Measurements from ENCODE around the gene ZNF219.

The ZNF219 gene

DNA sequence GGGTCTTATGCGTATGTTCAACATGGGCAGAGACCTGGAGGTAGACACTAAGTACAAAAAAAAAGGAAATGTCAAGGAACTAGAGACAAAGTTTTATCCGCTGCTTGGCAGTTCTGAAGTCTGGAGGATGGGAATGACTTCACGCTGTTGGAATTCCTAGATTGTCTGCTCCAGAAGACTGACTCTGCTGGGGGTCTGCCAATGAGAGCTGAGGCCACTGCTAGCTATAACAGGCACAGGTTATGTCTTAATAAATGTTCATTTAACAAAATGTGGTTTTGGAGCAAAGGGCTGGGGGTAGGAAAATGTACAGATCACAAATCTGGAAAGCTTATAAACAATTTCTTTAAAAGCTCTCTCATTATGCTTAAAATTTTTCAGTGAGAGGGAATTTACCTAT is 35.0 kb downstream of the ZNF219 start:
- no peak for DNase-seq

DNA sequence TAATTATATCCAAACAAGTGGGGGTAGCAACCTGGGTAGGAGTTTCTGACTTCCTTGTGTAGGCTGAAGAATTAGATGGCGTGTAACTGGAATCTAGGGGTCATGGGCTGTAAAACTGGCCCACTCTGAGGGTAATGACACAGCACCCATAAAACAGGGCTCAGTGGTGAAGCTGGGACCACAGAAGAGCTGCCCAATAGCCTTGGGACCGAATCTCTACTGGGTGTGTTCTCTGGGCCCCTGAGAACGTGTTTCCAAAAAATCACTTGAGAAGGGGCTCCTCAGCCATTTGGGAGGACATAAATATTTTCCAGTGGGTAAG is 37.1 kb downstream of the ZNF219 start:
- DNase-seq, result no peak

DNA sequence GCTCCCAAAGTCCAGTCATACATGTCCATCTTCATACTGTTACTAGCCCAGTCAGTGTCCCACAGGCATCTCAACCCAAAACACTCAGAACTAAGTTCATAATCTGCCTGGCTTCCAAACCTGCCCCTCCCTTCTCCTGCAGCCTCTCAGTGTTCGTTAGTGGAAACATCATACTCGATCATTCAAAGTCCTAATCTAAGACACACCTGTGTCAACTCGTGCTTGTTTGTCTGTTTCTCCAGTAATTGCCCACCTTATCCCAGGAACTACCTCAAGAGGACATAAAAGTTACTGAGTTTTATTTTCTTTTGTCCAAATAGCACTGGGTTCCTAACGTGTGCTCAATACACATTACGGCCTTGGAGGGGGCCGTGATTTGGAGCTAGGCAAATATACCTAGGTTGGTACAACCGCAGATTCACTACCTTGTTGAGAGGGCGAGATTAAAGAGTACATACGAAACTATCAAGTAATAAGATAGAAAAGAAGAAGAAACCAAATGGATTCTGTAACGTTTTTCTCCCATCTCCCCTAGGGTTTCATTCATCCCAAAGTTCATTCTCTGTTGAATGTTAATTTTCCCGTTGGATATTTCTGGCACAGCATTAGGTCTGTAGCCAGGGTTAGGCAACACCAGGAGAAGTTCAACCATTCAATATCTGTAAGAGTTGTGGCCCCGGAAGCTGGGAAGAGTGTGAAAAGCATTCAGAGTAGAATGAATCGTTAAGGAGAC is 37.7 kb downstream of the ZNF219 start:
- DNase-seq, result no peak

DNA sequence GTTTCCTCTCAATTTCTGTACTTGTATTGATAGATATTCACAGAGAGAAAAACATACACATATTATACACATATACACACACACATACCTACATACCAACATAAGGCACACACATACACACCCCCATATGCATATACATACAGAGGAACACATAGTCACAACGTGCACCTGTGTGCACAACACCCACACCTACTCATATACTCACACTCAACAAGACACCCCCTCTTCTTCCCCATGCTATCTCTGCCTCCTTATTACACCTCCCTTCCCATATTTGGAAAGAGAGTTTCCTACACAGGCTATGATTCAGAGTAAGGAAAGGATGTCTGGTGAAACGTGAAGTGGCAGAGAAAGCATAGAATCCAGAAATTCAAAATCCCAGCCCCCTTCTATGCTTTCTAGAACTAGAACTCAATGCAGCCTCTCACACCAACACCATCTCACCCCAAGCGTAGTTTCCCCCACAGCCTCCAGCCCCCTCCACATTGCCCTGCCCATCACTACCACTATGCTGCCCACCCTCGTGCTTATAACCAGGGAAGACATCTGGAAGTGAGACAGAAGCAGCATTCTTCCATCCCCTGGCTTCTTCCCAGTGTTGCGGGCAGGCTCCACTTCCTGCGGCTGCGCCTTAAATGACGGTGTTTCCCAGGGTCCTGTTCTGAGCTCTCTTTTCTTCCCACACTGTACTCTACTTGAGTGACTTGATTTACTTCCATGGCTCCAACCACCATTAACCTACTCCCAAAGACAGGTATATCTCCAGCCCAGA is 38.4 kb downstream of the ZNF219 start:
- no peak for DNase-seq

DNA sequence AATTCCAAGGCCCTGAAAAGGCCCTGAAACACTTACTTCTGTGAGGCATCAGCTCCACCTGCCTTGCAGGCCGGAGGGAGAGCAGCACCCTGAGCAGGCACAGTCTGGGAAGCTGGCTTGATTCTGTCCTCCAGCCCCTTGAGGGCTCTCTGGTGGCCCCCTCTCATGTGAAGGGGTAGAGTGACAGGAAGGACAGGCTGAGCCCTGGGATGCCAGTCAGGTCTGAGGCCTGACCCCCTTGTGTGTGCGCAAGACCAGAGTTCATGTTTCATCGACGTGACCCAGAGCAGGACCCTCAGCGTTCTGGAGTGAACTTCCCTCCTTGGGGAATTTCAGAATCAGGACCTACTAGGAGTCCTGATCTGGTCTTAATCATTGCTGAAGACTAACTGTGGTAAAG is 39.6 kb downstream of the ZNF219 start:
- no peak for DNase-seq

DNA sequence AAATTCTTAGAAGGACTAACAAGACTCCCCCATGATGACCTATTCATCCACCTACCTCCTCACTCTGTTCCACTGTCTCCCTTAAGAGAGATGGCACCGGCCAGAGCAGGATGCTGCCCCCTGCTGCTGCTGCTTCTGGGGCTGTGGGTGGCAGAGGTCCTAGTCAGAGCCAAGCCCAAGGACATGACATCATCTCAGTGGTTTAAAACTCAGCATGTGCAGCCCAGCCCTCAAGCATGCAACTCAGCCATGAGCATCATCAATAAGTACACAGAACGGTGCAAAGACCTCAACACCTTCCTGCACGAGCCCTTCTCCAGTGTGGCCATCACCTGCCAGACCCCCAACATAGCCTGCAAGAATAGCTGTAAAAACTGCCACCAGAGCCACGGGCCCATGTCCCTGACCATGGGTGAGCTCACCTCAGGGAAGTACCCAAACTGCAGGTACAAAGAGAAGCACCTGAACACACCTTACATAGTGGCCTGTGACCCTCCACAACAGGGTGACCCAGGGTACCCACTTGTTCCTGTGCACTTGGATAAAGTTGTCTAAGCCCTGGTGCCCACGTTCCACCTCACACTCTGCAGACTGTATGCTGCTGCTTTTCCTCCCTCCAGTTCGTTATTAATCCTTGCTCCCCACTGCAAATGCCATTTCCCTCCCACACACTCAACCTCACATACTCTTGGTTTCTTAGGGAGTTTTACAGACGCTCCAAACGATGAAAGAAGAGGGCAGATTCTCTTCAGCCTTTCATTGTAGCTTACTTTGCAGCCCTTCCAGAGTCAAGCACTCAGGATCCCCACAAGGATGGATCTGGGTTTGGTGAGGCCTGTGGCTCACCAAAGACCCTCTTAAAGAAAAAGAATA is 40.4 kb downstream of the ZNF219 start, which contains the start of gene RNASE8:
RNASE8 (plus strand) TSS at position 20 of the 873 bp plus-strand sequence; CDS start at position 91, 71 bp downstream.
- no peak for DNase-seq

DNA sequence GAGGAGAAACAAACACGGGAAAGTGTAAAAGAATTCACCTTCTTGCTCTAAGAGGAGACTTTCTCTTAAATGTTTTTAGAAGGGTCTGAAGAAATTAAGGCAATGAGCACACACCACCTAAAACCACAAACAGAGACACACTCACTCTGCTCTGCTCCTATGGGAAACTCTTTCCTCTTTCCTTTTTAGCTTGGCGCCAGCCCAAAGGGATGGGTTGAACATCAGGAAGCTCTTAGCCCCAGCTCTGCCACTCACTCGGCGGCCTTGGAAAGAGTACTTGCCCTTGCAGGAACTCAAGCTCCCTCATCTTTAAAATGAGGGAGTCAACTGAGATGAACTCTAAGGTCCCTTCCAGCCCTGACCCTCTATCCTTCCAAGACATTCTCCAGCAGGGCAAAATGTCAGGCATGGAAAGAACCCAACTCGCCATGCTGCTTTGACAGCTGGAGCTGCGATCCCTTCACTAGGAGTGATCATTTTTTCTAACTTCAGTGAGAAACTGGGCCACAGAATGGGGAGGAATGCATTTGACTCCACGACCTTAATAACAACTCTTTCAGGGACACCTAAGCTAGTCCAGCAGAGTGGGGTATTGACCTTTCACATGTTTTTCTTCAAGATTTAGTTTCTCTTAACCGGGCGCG is 41.8 kb downstream of the ZNF219 start:
- no peak for DNase-seq

DNA sequence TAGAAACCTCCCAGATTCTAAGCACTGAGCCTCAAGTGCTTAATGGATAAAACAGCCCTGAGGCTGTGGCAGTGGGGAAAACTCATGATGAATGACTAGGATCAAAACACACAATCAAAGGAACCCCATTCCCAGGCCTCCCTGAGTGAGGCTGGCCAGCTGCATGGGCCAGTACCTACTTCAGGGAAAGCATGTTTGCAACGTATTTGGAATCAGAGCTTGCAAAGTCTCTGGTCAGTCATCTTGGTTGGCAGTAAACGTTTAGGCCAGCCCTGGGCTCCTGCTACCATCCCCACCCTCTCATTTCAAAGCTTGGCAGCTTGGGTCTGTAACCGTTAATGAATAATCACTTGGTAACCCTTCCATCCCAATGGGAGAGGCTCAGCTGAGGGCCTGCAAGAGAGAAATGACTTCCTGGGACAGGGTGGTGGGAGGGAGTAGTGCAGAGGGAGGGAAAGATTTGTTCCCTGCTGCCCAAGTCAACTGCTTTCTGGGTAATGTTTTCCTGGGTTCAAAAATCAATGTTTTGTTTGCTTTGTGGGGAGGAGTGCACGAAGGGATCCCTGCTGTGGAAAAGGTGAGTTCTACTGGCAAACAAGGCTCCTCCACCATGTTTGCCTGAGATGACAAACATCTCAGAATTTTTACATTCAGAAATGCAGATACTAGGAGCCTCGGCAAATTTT is 42.9 kb downstream of the ZNF219 start:
- DNase-seq, result no peak

DNA sequence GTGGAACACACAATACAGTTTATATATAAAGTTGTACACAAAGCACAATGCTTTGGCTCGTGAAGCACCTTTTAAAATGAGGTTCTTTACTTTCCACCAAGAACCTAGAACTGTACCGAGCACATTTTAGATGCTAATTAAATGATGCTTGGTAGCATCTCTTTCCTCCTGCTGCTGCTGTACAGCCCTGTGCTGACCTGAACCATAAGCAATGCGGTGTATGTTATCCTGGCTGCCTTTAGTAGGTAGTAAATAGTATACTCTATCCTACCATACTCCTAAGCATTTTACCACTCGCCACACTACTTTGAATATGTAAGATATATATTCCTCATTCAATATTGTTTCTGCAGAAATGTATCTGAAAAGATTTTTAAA is 43.7 kb downstream of the ZNF219 start:
- DNase-seq, result no peak

DNA sequence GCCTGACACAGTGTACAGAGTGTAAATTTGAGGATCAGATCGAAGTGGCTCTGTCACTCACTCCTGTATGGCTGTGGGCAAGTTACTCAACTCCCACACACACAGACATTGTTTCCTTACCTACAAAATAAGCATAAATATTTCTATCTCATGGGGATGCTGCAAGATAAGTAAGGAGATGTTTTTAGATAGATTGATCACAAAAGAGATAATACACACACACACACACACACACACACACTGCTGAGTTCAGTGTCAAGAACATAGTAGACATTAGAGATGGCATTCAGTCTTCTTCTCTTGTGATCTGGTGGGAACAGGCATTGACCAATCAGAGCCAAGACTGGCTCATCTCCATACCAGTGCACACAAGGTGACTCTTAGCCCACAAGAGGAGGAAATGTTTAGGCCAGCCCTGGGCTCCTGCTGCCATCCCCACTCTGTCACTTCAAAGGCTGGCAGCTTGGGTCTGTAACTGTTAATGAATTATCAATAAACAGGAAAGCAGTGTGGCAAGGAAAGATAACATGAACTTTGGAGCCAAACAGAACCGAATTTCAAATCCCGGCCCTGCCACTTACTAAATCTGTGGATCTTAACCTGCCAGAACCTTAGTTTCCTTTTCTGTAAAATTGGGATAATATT is 44.2 kb downstream of the ZNF219 start:
- no peak for DNase-seq

DNA sequence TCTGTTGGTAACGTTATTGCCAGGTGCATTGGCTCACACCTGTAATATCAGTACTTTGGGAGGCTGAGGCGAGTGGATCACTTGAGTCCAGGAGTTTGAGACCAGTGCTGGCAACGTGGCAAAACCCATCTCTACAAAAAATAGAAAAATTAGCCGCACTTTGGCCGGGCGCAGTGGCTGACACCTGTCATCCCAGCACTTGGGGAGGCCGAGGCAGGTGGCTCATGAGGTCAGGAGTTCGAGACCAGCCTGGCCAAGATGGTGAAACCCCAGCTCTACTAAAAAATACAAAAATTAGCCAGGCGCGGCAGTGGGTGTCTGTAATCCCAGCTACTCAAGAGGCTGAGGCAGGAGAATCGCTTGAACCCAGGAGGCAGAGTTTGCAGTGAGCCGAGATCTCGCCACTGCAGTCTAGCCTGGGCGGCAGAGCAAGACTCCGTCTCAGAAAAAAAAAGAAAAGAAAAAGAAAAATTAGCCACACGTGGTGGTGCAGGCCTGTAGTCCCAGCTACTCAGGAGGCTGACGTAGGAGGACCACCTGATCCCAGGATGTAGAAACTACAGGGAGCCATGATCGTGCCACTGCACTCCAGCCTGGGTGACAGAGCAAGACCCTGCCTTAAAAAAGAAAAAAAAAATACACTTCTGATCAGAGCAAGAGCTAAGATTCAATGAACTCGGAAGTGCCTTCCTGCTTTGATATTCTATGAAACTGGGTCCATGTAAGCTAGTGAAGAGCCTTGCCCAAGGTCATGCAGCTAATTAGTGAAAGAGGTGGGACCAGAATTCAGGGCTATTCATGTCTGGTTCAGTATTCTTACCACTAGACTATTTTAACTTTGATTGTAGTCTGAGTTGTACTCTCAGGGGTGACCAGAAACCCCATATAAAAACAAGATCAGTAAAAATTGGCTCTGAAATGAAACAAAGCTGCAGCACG is 45.0 kb downstream of the ZNF219 start:
- no peak for DNase-seq

DNA sequence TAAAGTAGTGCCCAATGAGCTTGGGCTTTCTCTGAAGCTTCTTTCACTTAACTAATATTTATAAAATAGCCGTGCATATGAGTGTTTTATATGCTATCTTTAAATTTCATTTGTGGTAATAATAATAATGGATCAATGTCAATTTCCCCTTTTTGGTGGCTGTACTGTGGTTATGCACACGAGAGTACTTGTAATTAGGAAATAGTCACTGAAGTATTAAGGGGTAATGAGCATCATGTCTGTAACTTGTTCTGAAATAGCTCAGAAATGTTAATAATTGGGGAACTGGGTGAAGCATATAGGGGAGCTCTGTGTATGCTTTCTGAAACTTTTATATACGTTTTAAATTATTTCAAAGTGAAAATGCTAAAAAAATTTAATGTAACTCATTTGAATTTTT is 47.9 kb downstream of the ZNF219 start:
- DNase-seq, result no peak

DNA sequence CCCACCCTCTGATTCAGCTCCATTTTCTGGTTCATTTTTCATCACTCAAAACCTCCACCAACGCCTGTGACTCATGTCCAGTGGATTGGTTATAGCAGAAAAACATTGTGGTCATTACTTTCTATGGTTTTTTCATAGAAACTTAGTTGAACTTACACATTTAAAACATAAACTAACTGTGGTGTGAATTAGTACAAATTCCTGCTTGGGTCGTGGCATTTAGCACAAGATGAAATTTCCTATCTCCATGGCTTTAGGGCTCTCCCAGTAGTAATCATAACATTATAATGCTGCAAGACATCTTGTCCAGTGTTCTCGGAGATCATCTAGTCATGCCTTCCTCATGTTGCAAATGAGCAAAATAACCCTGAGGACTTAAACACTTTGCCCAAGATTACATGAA is 49.2 kb downstream of the ZNF219 start:
- DNase-seq, result no peak

DNA sequence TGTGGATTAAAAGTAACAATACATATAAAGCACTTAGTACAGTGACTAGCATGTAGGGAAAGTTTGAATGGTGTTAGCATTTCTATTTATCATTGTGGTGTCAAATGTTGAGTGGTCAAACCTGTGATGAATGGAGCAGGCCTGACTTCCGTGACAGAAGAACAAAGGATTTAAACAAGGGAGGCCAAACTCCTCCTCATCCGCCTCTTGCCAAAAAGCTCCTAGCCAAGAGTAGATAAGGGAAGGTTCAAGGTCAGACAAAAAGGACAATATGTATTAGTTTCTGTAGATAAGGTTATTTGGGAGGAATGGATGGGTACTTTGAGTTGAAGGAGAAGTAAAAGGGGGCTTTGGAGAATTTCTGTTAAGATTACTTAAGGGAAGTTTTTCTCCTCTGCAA is 49.8 kb downstream of the ZNF219 start:
- no peak for DNase-seq

DNA sequence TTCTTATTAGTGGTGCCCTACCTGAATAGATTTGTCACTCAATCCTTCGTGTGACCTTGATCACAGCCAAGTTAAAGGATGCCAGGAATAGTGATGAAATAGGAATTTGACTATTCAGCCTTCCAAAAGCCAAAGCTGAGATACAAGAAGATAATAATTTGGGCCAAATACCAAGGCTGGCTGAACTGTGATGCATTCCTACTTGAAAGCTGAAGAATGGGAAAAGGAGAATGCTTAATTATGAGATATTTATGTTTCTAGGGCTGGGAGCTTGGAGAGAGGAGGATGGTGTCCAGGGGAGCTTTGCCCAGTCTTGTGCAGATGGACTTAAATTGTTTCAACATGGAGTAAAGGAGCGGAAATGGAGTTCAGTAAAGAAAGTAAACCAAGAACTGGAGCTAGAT is 51.1 kb downstream of the ZNF219 start:
- DNase-seq, result no peak

DNA sequence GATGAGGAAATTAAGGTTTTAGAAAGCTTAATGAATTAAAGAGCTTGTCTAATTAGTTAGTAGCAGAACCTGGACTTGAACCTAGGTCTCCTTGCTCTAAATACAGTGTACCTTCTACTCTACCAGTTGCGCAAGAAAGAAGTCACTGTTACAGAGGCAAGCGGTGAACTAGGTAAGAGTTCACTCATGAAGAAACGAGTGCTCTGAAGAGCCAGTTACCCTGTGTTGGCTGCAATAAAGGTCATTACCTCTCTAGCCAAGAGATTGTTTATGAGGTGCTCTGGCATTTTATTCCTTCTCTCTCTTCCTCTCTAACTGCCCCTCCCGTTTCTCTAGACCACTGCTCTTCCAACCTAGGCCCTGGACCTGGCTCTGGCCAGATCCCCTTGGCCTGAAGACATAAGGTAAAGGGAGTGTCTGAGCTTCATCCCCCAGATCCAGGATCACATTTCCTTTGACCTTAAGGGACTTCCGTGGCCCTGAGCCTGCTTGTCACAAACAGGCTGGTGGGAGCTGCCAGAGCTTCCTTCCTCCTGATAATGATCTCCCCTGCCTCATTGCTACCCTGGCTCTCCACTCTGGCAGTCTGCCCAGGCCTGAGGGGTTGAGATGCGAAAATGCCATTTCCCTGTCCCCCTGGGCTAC is 54.4 kb downstream of the ZNF219 start:
- DNase-seq, result peak; percentile 20

DNA sequence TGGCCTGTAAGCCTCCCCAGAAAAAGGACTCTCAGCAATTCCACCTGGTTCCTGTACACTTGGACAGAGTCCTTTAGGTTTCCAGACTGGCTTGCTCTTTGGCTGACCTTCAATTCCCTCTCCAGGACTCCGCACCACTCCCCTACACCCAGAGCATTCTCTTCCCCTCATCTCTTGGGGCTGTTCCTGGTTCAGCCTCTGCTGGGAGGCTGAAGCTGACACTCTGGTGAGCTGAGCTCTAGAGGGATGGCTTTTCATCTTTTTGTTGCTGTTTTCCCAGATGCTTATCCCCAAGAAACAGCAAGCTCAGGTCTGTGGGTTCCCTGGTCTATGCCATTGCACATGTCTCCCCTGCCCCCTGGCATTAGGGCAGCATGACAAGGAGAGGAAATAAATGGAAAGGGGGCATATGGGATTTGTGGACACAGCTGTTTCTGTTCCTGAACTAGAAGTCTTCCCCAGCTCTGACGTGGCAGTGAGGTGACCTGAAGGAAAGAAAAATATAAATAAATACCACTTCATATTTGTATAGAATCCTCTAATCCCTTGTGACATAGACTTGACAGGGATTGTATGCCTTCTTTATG is 55.0 kb downstream of the ZNF219 start:
- peak; percentile 2 for DNase-seq

DNA sequence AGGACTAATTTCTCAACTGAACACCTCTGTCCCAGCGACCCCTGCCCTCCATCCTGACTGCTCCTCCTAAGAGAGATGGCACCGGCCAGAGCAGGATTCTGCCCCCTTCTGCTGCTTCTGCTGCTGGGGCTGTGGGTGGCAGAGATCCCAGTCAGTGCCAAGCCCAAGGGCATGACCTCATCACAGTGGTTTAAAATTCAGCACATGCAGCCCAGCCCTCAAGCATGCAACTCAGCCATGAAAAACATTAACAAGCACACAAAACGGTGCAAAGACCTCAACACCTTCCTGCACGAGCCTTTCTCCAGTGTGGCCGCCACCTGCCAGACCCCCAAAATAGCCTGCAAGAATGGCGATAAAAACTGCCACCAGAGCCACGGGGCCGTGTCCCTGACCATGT is 55.5 kb downstream of the ZNF219 start:
- DNase-seq, result no peak

DNA sequence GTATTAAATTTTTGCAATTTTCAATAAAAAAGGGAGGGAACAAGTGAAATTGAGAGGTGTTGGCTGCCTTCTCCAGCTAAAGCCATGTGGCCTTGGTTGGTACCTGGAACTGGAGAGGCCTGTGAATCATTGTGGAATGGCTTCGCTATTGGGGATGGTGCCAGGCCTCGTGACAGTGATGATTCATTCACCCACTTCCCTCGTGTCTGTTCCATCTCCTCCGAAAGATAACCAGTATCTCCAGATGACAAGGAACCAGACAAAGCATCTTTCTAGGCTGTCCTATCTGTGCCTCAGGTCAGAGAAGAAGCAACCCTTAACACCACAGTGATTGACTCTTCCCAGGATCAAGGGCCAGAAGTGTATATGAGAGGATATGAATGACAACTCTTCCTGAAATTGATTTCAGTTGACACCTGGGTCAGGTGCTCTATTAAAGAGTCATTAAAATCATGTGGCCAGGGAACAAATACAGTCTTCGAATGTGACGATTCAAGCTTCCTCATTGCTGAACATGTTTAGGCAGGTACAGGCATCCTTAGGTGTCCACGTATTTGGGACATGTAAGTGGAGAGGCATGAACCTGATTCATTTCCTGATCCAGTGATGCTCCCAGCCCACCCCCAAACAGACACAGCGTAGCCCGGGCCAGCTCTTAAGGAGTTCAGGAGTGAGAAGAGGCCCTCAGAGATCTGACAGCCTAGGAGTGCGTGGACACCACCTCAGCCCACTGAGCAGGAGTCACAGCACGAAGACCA is 56.6 kb downstream of the ZNF219 start, which contains the start of gene RNASE7:
RNASE7 (plus strand) TSS at position 687 of the 758 bp plus-strand sequence. CDS start 631 bp downstream, outside the sequence.
- peak; percentile 1 for DNase-seq
